Measurements from ENCODE around the gene CD99.
"Not testable (repeated sequence)": the region's sequence is repeated elsewhere in the genome, so short reads cannot be mapped to it uniquely, and the experiment has no call there.

Gene CD99

GRCh38 chrX:2780472-2781225, 89.6 kb downstream of the CD99 start:
- not testable (repeated sequence) for DNase-seq

GRCh38 chrX:2781226-2781571, 90.1 kb downstream of the CD99 start:
- DNase-seq, result no peak

- DNase-seq, result no peak
These were observed 90.6 kb downstream of the CD99 start for GRCh38 chrX:2781698-2782097.

- no peak for DNase-seq
These were observed 91.1 kb downstream of the CD99 start for GRCh38 chrX:2782171-2782570.

GRCh38 chrX:2782778-2783177, 91.7 kb downstream of the CD99 start:
- DNase-seq, result no peak

- DNase-seq, result no peak
These were observed 92.9 kb downstream of the CD99 start for GRCh38 chrX:2784026-2784425.

GRCh38 chrX:2785538-2785937, 94.4 kb downstream of the CD99 start:
- no peak for DNase-seq

- DNase-seq, result no peak
These were observed 97.9 kb downstream of the CD99 start for GRCh38 chrX:2788980-2789379.

GRCh38 chrX:2789569-2789968, 98.5 kb downstream of the CD99 start:
- DNase-seq, result no peak
